Measurements from ENCODE around the gene ARHGAP21. TPM values are rescaled to one million over a fixed set of nuclear protein-coding genes. Genes with fewer than 3 reads are reported as not detected.

ARHGAP21 gene
- total and polyA plus RNA-seq, 2 donors (not counting 1 experiment from before 2014, with no cell fraction given): 5.3 to 25.5 TPM

DNA sequence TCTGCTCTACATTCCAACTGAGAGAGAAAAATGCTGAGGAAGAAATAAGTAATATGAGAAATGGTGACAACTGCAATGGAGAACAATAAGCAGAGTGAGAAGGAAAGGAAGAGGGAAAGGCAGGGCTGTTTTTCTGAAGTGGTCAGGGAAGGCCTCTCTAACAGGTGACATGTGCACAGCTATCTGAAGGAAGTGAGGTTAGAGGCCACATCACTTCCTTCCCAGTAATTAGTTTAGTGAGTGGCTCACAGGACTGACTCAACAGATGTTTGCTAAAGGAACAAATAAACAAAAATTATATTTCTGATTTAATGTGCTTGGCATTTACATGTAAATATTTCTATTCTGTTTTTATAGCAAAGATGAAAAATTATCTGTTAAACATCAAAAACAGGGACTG lies 77.9 kb downstream of the ARHGAP21 start:
- H3K36me3 ChIP-seq (replicated peaks in 1 of 2; ENCODE audit: control extremely low read depth in 1 of 2, control insufficient read depth in 1 of 2, extremely low read depth in 1 of 2, insufficient read depth in 2 of 2, low read length in 1 of 2): no peaks in the 10 kb centered on the region
- CTCF ChIA-PET: interaction anchor here (0.7 to 3.1 kb wide), 4 partner anchors 10 to 435 kb away, joined by 3 to 15 read pairs (median 3); no protein-coding TSS in a partner anchor
- no peaks in the 10 kb centered on the region for H4K20me1 ChIP-seq (ENCODE audit: control insufficient read depth, insufficient read depth, low read length, poor library complexity, severe bottlenecking)
- DNase-seq: no peak
- H3K4me1 ChIP-seq (ENCODE audit: control insufficient read depth in 2 of 2, insufficient read depth in 2 of 2, low read length in 2 of 2): no peaks in the 10 kb centered on the region
- no peaks in the 10 kb centered on the region for H3K9me3 ChIP-seq (ENCODE audit: control extremely low read depth in 1 of 3, control insufficient read depth in 2 of 3, insufficient read depth in 1 of 3, low read length in 2 of 3)
- no peaks in the 10 kb centered on the region for H3K9me3 Mint-ChIP-seq (ENCODE audit: insufficient read depth)
- ATAC-seq (ENCODE audit: low read depth): no peak
- peaks cover 3% of the 10 kb centered on the region for H3K4me1 Mint-ChIP-seq
- no peaks in the 10 kb centered on the region for H3K79me2 ChIP-seq (ENCODE audit: control insufficient read depth, insufficient read depth, low read length)
- TF ChIP-seq EZH2 (IDR thresholded peaks at IDR 0.05; ENCODE audit: borderline replicate concordance, insufficient read depth, low read depth, low read length, poor library complexity, severe bottlenecking): no peak
- TF ChIP-seq CTCF (IDR thresholded peaks at IDR 0.05): no peak
- H3K4me3 Mint-ChIP-seq: no peak overlapping the region
- POLR2A ChIA-PET: no interaction called here
- no peak overlapping the region for H3K4me2 ChIP-seq (replicated peaks; ENCODE audit: low read depth, low read length, poor library complexity, severe bottlenecking)
- H3K27ac ChIP-seq (ENCODE audit: low read length in 2 of 2): no peak overlapping the region
- no peak overlapping the region for H3K9ac ChIP-seq (ENCODE audit: low read length)
- no peak overlapping the region for H3K27ac Mint-ChIP-seq
- no peak overlapping the region for H3K4me3 ChIP-seq (ENCODE audit: control extremely low read depth in 1 of 5, extremely low read depth in 1 of 5, insufficient read depth in 1 of 5, low read depth in 2 of 5, low read length in 4 of 5)
- no peaks in the 10 kb centered on the region for H3K27me3 ChIP-seq (replicated peaks in 1 of 4; ENCODE audit: control extremely low read depth in 1 of 4, control insufficient read depth in 3 of 4, insufficient read depth in 4 of 4, low read length in 3 of 4)
- intact Hi-C loops (cut with micrococcal nuclease): no loop called here
- no peak overlapping the region for H2AFZ ChIP-seq (ENCODE audit: insufficient read depth, low read depth, low read length, poor library complexity, severe bottlenecking)
- H3K27me3 Mint-ChIP-seq: no peaks in the 10 kb centered on the region

DNA sequence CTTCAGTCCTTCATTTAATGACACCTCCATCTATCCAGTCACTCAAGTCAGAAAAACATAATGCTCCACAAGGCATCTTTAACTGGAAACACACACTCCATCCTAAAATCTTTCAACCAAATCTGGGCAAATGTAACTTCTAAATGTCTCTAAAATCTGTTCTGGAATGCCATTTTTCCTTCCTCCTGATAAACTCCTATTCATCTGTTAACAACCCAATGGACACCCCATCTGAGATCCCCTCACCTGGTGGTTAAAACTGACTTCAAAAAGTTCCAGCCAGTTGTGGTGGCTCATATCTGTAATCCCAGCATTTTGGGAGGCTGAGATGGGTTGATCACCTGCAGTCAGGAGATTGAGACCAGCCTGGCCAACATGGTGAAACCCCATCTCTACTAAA lies 78.7 kb downstream of the ARHGAP21 start:
- no peak for DNase-seq
- TF ChIP-seq CTCF (IDR thresholded peaks at IDR 0.05) (no peak), EZH2 (IDR thresholded peaks at IDR 0.05; ENCODE audit: borderline replicate concordance, insufficient read depth, low read depth, low read length, poor library complexity, severe bottlenecking) (no peak)
- Mint-ChIP-seq H3K4me3 (no peak overlapping the region), H3K9me3 (ENCODE audit: insufficient read depth) (no peaks in the 10 kb centered on the region), H3K4me1 (peaks cover 3% of the 10 kb centered on the region), H3K27ac (no peak overlapping the region), H3K27me3 (no peaks in the 10 kb centered on the region)
- Histone ChIP-seq H3K9me3 (ENCODE audit: control extremely low read depth in 1 of 3, control insufficient read depth in 2 of 3, insufficient read depth in 1 of 3, low read length in 2 of 3) (no peaks in the 10 kb centered on the region), H3K27me3 (replicated peaks in 1 of 4; ENCODE audit: control extremely low read depth in 1 of 4, control insufficient read depth in 3 of 4, insufficient read depth in 4 of 4, low read length in 3 of 4) (no peaks in the 10 kb centered on the region), H4K20me1 (ENCODE audit: control insufficient read depth, insufficient read depth, low read length, poor library complexity, severe bottlenecking) (no peaks in the 10 kb centered on the region), H3K27ac (ENCODE audit: low read length in 2 of 2) (no peak overlapping the region), H3K36me3 (replicated peaks in 1 of 2; ENCODE audit: control extremely low read depth in 1 of 2, control insufficient read depth in 1 of 2, extremely low read depth in 1 of 2, insufficient read depth in 2 of 2, low read length in 1 of 2) (no peaks in the 10 kb centered on the region), H3K4me2 (replicated peaks; ENCODE audit: low read depth, low read length, poor library complexity, severe bottlenecking) (no peak overlapping the region), H3K4me1 (ENCODE audit: control insufficient read depth in 2 of 2, insufficient read depth in 2 of 2, low read length in 2 of 2) (no peaks in the 10 kb centered on the region), H3K9ac (ENCODE audit: low read length) (no peak overlapping the region), H2AFZ (ENCODE audit: insufficient read depth, low read depth, low read length, poor library complexity, severe bottlenecking) (no peak overlapping the region), H3K4me3 (ENCODE audit: control extremely low read depth in 1 of 5, extremely low read depth in 1 of 5, insufficient read depth in 1 of 5, low read depth in 2 of 5, low read length in 4 of 5) (no peak overlapping the region), H3K79me2 (ENCODE audit: control insufficient read depth, insufficient read depth, low read length) (no peaks in the 10 kb centered on the region)
- intact Hi-C loops (cut with micrococcal nuclease): no loop called here
- ChIA-PET CTCF (interaction anchor here (2.7 to 4.6 kb wide), 2 partner anchors 307 to 436 kb away, joined by 19 to 85 read pairs; partner anchors contain the start of gene PRTFDC1), POLR2A (no interaction called here)
- no peak for ATAC-seq (ENCODE audit: low read depth)

Measured in B cell (primary cell).